Upper lobe of left lung (tissue), 4 donors: ENCODE data around the gene STIP1.

Experiments
- POLR2AphosphoS5 ChIP-seq, 2 donors: sonication (generic); formaldehyde crosslinking; IDR thresholded peaks; one replicate each; pipeline ENCODE4 v1.5.1; 2017; ENCODE audit warnings: antibody characterized with exemption in 2 of 2
- TF ChIP-seq, protein P1 (sequence below), 6 experiments: fragments of 450-650 bp in 4 of 6; fragments of 200-600 bp in 2 of 6; sonication (generic) in 2 of 6; IDR thresholded peaks; one replicate each; pipeline ENCODE4 v1.5.1; 2016 to 2019; ENCODE audit warnings: antibody characterized with exemption in 6 of 6

DNA sequence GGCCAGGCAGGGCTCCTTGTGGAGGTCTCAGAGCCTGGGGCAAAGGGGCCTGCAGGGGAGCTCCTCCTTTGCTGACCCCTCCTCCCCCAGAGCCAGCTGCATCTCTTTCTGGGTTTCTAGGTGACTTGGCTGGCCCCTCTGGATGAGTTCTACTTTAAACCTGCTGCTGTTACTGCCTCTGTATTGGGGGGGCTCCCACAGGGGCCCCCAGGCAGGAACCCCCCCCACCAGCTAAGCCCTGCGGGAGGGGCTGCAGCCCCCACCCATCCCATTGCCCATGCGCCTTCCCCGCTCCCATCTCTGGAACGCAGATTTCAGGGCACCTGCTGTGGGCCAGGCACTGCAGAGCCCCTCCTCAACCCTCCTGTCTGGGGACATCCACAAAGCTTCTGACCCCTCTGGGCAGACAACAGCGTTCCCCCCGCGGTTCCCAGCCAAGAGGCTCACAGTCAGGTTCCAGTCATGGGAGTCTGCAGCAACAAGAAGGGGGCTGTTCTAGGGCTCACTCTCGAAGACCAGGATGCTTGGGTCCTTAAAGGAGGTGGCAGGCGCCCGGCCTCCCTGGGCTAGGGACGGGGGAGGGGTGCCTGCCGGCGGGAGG, 64.5 kb downstream of the STIP1 start:
- TF ChIP-seq, protein P1, sequence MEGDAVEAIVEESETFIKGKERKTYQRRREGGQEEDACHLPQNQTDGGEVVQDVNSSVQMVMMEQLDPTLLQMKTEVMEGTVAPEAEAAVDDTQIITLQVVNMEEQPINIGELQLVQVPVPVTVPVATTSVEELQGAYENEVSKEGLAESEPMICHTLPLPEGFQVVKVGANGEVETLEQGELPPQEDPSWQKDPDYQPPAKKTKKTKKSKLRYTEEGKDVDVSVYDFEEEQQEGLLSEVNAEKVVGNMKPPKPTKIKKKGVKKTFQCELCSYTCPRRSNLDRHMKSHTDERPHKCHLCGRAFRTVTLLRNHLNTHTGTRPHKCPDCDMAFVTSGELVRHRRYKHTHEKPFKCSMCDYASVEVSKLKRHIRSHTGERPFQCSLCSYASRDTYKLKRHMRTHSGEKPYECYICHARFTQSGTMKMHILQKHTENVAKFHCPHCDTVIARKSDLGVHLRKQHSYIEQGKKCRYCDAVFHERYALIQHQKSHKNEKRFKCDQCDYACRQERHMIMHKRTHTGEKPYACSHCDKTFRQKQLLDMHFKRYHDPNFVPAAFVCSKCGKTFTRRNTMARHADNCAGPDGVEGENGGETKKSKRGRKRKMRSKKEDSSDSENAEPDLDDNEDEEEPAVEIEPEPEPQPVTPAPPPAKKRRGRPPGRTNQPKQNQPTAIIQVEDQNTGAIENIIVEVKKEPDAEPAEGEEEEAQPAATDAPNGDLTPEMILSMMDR (IDR thresholded peaks at IDR 0.05), result no peak
- no peak for TF ChIP-seq POLR2AphosphoS5 (IDR thresholded peaks at IDR 0.05)
